SK-N-DZ (cell line): ENCODE results near the gene CPD.

Experiments used
- DNase-seq: peaks from one replicate; pipeline ENCODE4 v3.0.0-alpha.2; 2015; ENCODE audit warnings: low spot score
- small RNA-seq, 2 experiments: library from RNA; depleted of rRNA; stranded (forward); fragments of <200 nt; gene quantifications; one replicate each; pipeline ENCODE3, GENCODE V24; 2014

Gene CPD

DNA sequence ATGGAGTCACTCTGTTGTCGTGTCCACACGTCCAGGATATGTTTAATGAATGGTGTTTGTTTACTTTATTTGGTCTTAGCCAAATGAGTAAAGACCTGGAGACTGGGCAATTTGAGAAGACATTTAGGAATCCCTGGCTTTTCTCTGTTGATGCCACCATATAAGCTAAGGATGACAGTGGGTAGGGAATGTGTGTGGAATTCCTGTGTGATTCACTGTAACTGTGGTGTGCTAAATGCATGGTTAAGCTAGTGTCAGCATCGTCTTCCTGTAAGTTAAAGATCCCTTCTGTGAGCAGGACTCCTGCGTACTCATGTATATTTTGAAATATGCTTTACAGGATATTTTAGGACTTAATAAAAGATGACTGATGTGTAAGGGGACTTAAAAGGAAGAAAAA lies 124.8 kb downstream of the CPD start:
- DNase-seq, result no peak

DNA sequence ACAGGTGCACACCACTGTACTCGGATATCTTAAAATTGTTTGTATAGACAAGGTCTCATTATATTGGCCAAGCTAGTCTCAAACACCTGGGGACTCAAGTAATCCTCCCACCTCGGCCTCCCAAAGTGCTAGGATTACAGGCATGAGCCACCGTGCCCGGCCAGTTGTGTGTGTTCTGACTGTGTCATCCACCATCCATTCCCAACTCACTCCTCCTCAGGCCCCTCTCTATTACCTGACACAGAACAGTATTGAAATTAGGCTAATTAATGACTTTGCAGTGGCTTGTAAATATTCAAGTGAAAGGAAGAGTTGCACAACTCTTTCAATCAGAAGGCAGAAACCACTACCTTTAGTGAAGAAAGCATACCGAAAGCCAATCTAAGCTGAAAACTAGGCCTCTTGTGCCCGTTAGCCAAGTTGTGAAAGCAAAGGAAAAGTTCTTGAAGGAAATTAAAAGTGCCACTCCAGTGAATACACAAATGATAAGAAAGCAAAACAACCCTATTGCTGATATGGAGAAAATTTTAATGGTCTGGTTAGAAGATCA lies 127.2 kb downstream of the CPD start:
- no peak for DNase-seq

GRCh38 chr17:30506481-30506880 lies 127.8 kb downstream of the CPD start:
- no peak for DNase-seq

DNA sequence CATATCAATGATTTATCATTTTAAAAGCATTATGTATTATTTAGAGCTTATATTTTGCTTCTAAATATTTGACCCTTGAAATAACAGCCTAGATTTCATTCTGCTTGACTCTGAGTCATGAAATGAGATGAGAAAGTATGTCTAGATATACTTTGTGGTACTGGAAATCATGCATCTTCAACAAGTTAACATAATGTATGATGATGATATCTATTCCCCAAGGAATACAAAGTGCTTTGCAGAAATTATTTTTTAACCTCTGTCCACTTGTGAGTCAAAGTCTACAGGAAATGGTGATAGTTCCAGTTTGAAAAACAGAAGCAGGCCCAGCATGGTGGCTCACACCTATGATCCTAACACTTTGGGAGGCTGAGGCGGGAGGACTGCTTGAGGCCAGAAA lies 134.6 kb downstream of the CPD start:
- DNase-seq, result no peak

GRCh38 chr17:30514895-30515596 lies 136.3 kb downstream of the CPD start:
- no peak for DNase-seq

DNA sequence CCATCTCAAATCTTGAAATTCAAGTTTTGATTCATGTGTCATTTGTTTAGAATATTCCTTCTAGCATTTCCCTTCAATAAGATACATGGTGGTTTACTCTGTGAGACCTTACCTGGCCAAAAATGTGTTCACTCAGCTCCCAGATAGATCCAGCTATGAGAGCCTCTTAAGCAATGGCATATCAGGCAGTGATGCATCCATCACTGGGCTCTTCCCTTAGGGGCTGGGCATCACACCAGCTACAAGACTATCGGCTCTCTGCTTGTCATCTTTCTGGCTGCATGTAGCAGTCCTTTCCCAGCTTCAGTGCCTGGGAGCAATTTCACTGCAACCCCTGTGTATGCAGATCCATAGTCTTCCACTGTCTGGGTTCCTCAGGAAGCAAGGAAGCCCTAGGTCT lies 139.1 kb downstream of the CPD start:
- no peak for DNase-seq

DNA sequence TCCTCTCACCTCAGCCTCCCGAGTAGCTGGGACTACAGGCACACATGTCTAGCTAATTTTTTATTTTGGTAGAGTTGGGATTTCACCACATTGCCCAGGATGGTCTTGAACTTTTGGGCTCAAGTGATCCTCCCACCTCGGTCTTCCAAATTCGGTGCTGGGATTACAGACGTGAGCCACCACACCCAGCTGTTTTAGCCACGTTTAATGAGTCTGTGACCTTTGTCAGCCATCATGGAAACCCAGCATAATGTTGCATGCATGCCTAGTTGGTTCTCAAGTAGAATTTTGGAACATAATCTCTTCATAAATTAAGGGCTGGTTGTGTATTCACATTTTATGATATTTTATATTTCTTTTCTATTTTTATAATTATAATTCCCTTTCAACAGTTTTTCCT lies 140.4 kb downstream of the CPD start:
- DNase-seq, result no peak

Small RNAs within 50 kb of the gene (small RNA-seq; reads per million reads assigned to genes)
- gene RF00019 (0 reads per million in 2 experiments), gene RNU6-990P (0 to 0.09 reads per million in 2 experiments)
